Measurements from ENCODE around the gene SECISBP2L. TPM values are rescaled to one million over a fixed set of nuclear protein-coding genes. Genes with fewer than 3 reads are reported as not detected.

Gene SECISBP2L
- total RNA-seq, 4 donors from 2014 or later, result 54.1 to 96.9 (median 64.9) TPM

GRCh38 chr15:49083401-49084284 lies 37.4 kb upstream of the SECISBP2L start:
- no peak for TF ChIP-seq CTCF (IDR thresholded peaks at IDR 0.05; ENCODE audit: low read depth)

GRCh38 chr15:49082960-49083359 lies 36.7 kb upstream of the SECISBP2L start:
- no peak for TF ChIP-seq CTCF (IDR thresholded peaks at IDR 0.05; ENCODE audit: low read depth)

- no peak for TF ChIP-seq CTCF (IDR thresholded peaks at IDR 0.05; ENCODE audit: low read depth)
Measured at GRCh38 chr15:49079340-49080039, 33.2 kb upstream of the SECISBP2L start.

GRCh38 chr15:49075881-49076280 lies 29.6 kb upstream of the SECISBP2L start:
- no peak for TF ChIP-seq CTCF (IDR thresholded peaks at IDR 0.05; ENCODE audit: low read depth)

- no peak for TF ChIP-seq CTCF (IDR thresholded peaks at IDR 0.05; ENCODE audit: low read depth)
Measured at GRCh38 chr15:49066372-49066771, 20.1 kb upstream of the SECISBP2L start.

GRCh38 chr15:49064884-49065283 lies 18.6 kb upstream of the SECISBP2L start:
- TF ChIP-seq CTCF (IDR thresholded peaks at IDR 0.05; ENCODE audit: low read depth), result no peak

GRCh38 chr15:49064281-49064653 lies 18.0 kb upstream of the SECISBP2L start:
- no peak for TF ChIP-seq CTCF (IDR thresholded peaks at IDR 0.05; ENCODE audit: low read depth)

Data from subcutaneous adipose tissue (tissue), 4 donors.